H9 (cell line): ENCODE results near the gene TEK. TPM values are rescaled to one million over a fixed set of nuclear protein-coding genes. Genes with fewer than 3 reads are reported as not detected.

Experiments used
- DNase-seq: peaks from one replicate; pipeline ENCODE4 v3.0.0-alpha.2; 2017
- H2AFZ ChIP-seq: one replicate; pipeline ENCODE4 v1.6.1; 2013; ENCODE audit warnings: mild to moderate bottlenecking, low read length, control low read depth, moderate library complexity
- H2AK5ac ChIP-seq: 2 replicates; pipeline ENCODE4 v1.6.1; 2013; ENCODE audit warnings: low read length, control low read depth, mixed read lengths; ENCODE audit not compliant: insufficient read length
- H2BK120ac ChIP-seq: one replicate; pipeline ENCODE4 v1.6.1; 2013; ENCODE audit warnings: low read depth, mild to moderate bottlenecking, low read length, control low read depth, inconsistent platforms; ENCODE audit not compliant: poor library complexity, severe bottlenecking
- H2BK12ac ChIP-seq: 2 replicates; pipeline ENCODE4 v1.6.1; 2013; ENCODE audit warnings: low read length, control low read depth, mixed read lengths, low read depth; ENCODE audit not compliant: insufficient read length
- H2BK15ac ChIP-seq: 2 replicates; pipeline ENCODE4 v1.6.1; 2013; ENCODE audit warnings: low read depth, low read length, control low read depth
- H2BK20ac ChIP-seq: one replicate; pipeline ENCODE4 v1.6.1; 2013; ENCODE audit warnings: low read depth, mild to moderate bottlenecking, low read length, control low read depth, inconsistent platforms; ENCODE audit not compliant: poor library complexity, severe bottlenecking
- H2BK5ac ChIP-seq: 2 replicates; pipeline ENCODE4 v1.6.1; 2013; ENCODE audit warnings: low read length, control low read depth, mixed read lengths; ENCODE audit not compliant: insufficient read length
- H3K14ac ChIP-seq: 2 replicates; pipeline ENCODE4 v1.6.1; 2013; ENCODE audit warnings: low read length, control low read depth; ENCODE audit not compliant: insufficient read depth
- H3K18ac ChIP-seq: 2 replicates; pipeline ENCODE4 v1.6.1; 2013; ENCODE audit warnings: low read depth, mild to moderate bottlenecking, mixed read lengths, low read length, control low read depth; ENCODE audit not compliant: insufficient read length
- H3K23ac ChIP-seq: 2 replicates; pipeline ENCODE4 v1.6.1; 2013; ENCODE audit warnings: low read length, control low read depth, mixed read lengths, low read depth; ENCODE audit not compliant: insufficient read length
- H3K23me2 ChIP-seq: 2 replicates; pipeline ENCODE4 v1.6.1; 2013; ENCODE audit warnings: low read depth, mild to moderate bottlenecking, mixed read lengths, low read length, control low read depth; ENCODE audit not compliant: insufficient read length, poor library complexity, severe bottlenecking
- H3K27ac ChIP-seq: 2 replicates; pipeline ENCODE4 v1.5.1; 2013; ENCODE audit warnings: low read length, control low read depth, mixed read lengths, low read depth; ENCODE audit not compliant: insufficient read length
- H3K27me3 ChIP-seq: 2 replicates; pipeline ENCODE4 v1.6.1; 2013; ENCODE audit warnings: low read length, control low read depth, inconsistent platforms; ENCODE audit not compliant: insufficient read depth
- H3K4ac ChIP-seq: 2 replicates; pipeline ENCODE4 v1.6.1; 2013; ENCODE audit warnings: low read depth, mild to moderate bottlenecking, control low read depth, inconsistent platforms, low read length, moderate library complexity
- H3K4me1 ChIP-seq: 2 replicates; pipeline ENCODE4 v1.6.1; 2013; ENCODE audit warnings: low read length, control low read depth, inconsistent platforms; ENCODE audit not compliant: insufficient read depth
- H3K4me2 ChIP-seq: 2 replicates; pipeline ENCODE4 v1.6.1; 2013; ENCODE audit warnings: low read length, control low read depth, mixed read lengths; ENCODE audit not compliant: insufficient read length, insufficient read depth
- H3K56ac ChIP-seq: 2 replicates; pipeline ENCODE4 v1.6.1; 2013; ENCODE audit warnings: low read depth, mild to moderate bottlenecking, mixed read lengths, low read length, control low read depth; ENCODE audit not compliant: insufficient read length
- H3K79me1 ChIP-seq: 2 replicates; pipeline ENCODE4 v1.6.1; 2013; ENCODE audit warnings: low read depth, mild to moderate bottlenecking, moderate library complexity, low read length, control low read depth, inconsistent platforms; ENCODE audit not compliant: insufficient read depth, poor library complexity, severe bottlenecking
- H3K79me2 ChIP-seq: 2 replicates; pipeline ENCODE4 v1.6.1; 2013; ENCODE audit warnings: low read length, control low read depth, inconsistent platforms; ENCODE audit not compliant: insufficient read depth
- H3K9ac ChIP-seq: 2 replicates; pipeline ENCODE4 v1.6.1; 2013; ENCODE audit warnings: low read length, control low read depth, mixed read lengths; ENCODE audit not compliant: insufficient read length; ENCODE audit errors: extremely low read depth
- H3K9me3 ChIP-seq: one replicate; pipeline ENCODE4 v1.6.1; 2013; ENCODE audit warnings: low read depth, low read length, inconsistent platforms; ENCODE audit not compliant: control insufficient read depth
- H3T11ph ChIP-seq: one replicate; pipeline ENCODE4 v1.6.1; 2013; ENCODE audit warnings: mild to moderate bottlenecking, low read length, control low read depth, inconsistent platforms
- H4K20me1 ChIP-seq: one replicate; pipeline ENCODE4 v1.6.1; 2013; ENCODE audit not compliant: control insufficient read depth, insufficient read length, insufficient read depth
- H4K5ac ChIP-seq: 2 replicates; pipeline ENCODE4 v1.6.1; 2013; ENCODE audit warnings: low read depth, mild to moderate bottlenecking, mixed read lengths, low read length, control low read depth; ENCODE audit not compliant: insufficient read length
- H4K8ac ChIP-seq: replicated peaks from 2 replicates; pipeline ENCODE4 v1.6.1; 2013; ENCODE audit warnings: low read length, control low read depth, mixed read lengths, low read depth; ENCODE audit not compliant: insufficient read length
- H4K91ac ChIP-seq: 2 replicates; pipeline ENCODE4 v1.6.1; 2013; ENCODE audit warnings: low read depth, mild to moderate bottlenecking, moderate library complexity, mixed read lengths, low read length, control low read depth; ENCODE audit not compliant: insufficient read length
- H3K27ac Mint-ChIP-seq, 3 experiments: 2 replicates in 2 of 3; 3 replicates in 1 of 3; pipeline ENCODE4 v1.8.0; 2020 to 2021; ENCODE audit warnings: mixed read lengths in 3 of 3, mild to moderate bottlenecking in 1 of 3, moderate library complexity in 1 of 3
- H3K27me3 Mint-ChIP-seq: 2 replicates; pipeline ENCODE4 v1.8.0; 2021; ENCODE audit warnings: low read depth, mild to moderate bottlenecking, moderate library complexity, mixed read lengths
- H3K36me3 Mint-ChIP-seq, 3 experiments: 2 replicates in 2 of 3; 3 replicates in 1 of 3; pipeline ENCODE4 v1.8.0; 2020 to 2021; ENCODE audit warnings: low read depth in 3 of 3, mixed read lengths in 3 of 3; ENCODE audit not compliant: insufficient read depth in 1 of 3
- H3K4me1 Mint-ChIP-seq, 2 experiments: 2 replicates each; pipeline ENCODE4 v1.8.0; 2020; ENCODE audit warnings: mixed read lengths in 2 of 2
- H3K4me3 Mint-ChIP-seq, 2 experiments: 2 replicates in 1 of 2; 3 replicates in 1 of 2; pipeline ENCODE4 v1.8.0; 2020 to 2021; ENCODE audit warnings: mild to moderate bottlenecking in 2 of 2, mixed read lengths in 2 of 2, moderate library complexity in 1 of 2
- H3K9me3 Mint-ChIP-seq, 2 experiments: 2 replicates in 1 of 2; 3 replicates in 1 of 2; pipeline ENCODE4 v1.8.0; 2020; ENCODE audit warnings: mild to moderate bottlenecking in 2 of 2, mixed read lengths in 2 of 2, moderate library complexity in 1 of 2
- WGBS: extraction: QIAGEN DNeasy Blood & Tissue Kit; methylation state at CpG from one replicate; pipeline ENCODE4 v1.1.7; 2013; ENCODE audit warnings: missing lambda C conversion rate, low lambda C conversion rate, mixed read lengths; ENCODE audit not compliant: insufficient read length; ENCODE audit errors: extremely low coverage; 5-methylcytosine and 5-hydroxymethylcytosine counted together
- total RNA-seq: library from RNA; stranded (reverse); gene quantifications from 2 replicates; pipeline ENCODE4 v1.2.1, GENCODE V29; 2021
- TF ChIP-seq, protein P1 (sequence below): fragments of 200-600 bp; sonication (generic); conservative IDR thresholded peaks from 3 replicates; pipeline ENCODE4 v1.8.0; 2021; ENCODE audit warnings: antibody characterized with exemption, mild to moderate bottlenecking

The TEK gene
- total RNA-seq, 1 experiment from 2014 or later: 1.8 TPM

- no peak for DNase-seq
- Histone ChIP-seq H4K5ac (no peak overlapping the region), H3K4ac (no peak overlapping the region), H3K9ac (no peak overlapping the region), H4K20me1 (peaks cover 3% of the 10 kb centered on the region), H3K9me3 (no peaks in the 10 kb centered on the region), H3K79me2 (no peaks in the 10 kb centered on the region), H3K27ac (no peak overlapping the region), H4K91ac (no peak overlapping the region), H2BK5ac (no peak overlapping the region), H2BK12ac (no peak overlapping the region), H3K4me1 (peaks cover 6% of the 10 kb centered on the region; the same call in 1 of the 2 replicates), H3K14ac (no peak overlapping the region), H3K56ac (no peak overlapping the region), H4K8ac (no peak overlapping the region), H3K18ac (no peak overlapping the region), H2AFZ (no peak overlapping the region), H3K23me2 (no peaks in the 10 kb centered on the region), H2BK20ac (no peak overlapping the region), H2BK120ac (no peak overlapping the region), H3K79me1 (no peaks in the 10 kb centered on the region), H3K23ac (no peak overlapping the region), H3K4me2 (no peak overlapping the region), H2AK5ac (no peak overlapping the region), H2BK15ac (no peak overlapping the region), H3T11ph (no peak overlapping the region), H3K27me3 (no peaks in the 10 kb centered on the region)
- Mint-ChIP-seq H3K36me3 (peaks cover 0 to 5% (median 0%) of the 10 kb centered on the region in 3 experiments; a peak in 1 of 7 replicates), H3K27me3 (no peaks in the 10 kb centered on the region), H3K9me3 (no peaks in the 10 kb centered on the region), H3K4me1 (peaks cover 4 to 9% of the 10 kb centered on the region in 2 experiments), H3K4me3 (no peak overlapping the region), H3K27ac (0 out of 7 replicates have a peak overlapping the region, but pooled peaks of 2 of the 3 experiments have one; percentile 1 to 16)
- WGBS: no CpG with 5 or more reads among the region's 5 CpGs
- TF ChIP-seq, protein P1, sequence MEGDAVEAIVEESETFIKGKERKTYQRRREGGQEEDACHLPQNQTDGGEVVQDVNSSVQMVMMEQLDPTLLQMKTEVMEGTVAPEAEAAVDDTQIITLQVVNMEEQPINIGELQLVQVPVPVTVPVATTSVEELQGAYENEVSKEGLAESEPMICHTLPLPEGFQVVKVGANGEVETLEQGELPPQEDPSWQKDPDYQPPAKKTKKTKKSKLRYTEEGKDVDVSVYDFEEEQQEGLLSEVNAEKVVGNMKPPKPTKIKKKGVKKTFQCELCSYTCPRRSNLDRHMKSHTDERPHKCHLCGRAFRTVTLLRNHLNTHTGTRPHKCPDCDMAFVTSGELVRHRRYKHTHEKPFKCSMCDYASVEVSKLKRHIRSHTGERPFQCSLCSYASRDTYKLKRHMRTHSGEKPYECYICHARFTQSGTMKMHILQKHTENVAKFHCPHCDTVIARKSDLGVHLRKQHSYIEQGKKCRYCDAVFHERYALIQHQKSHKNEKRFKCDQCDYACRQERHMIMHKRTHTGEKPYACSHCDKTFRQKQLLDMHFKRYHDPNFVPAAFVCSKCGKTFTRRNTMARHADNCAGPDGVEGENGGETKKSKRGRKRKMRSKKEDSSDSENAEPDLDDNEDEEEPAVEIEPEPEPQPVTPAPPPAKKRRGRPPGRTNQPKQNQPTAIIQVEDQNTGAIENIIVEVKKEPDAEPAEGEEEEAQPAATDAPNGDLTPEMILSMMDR: no peak
These were observed 45.9 kb downstream of the TEK start for GRCh38 chr9:27154908-27155307.
